Tibial nerve (tissue), 4 donors: Measurements from ENCODE around the gene GDI2. TPM values are rescaled to one million over a fixed set of nuclear protein-coding genes. Genes with fewer than 3 reads are reported as not detected.
A peak's percentile ranks its signal among the peaks of the same experiment; 100 is the strongest.
"Not testable (repeated sequence)": the region's sequence is repeated elsewhere in the genome, so short reads cannot be mapped to it uniquely, and the experiment has no call there.

Experiments used
- DNase-seq, 2 donors: peaks; one replicate each; pipeline ENCODE4 v3.0.0-alpha.2; 2019; ENCODE audit warnings: low spot score in 2 of 2
- H3K27ac ChIP-seq, 4 donors: fragments of 200-600 bp; sonication (generic) in 3 of 4; one replicate each; pipeline ENCODE4 v1.5.1; 2017 to 2019; ENCODE audit warnings: mild to moderate bottlenecking in 1 of 4
- H3K27me3 ChIP-seq, 2 donors: fragments of 200-600 bp; sonication (generic) in 1 of 2; one replicate each; pipeline versions ENCODE4 v1.5.1 to v1.6.0; 2017 to 2019
- H3K36me3 ChIP-seq, 3 donors: fragments of 200-600 bp; sonication (generic); one replicate each; pipeline ENCODE4 v1.5.1; 2018 to 2019
- H3K4me1 ChIP-seq, 4 donors: fragments of 200-600 bp; sonication (generic) in 3 of 4; one replicate each; pipeline ENCODE4 v1.5.1; 2017 to 2019
- H3K4me3 ChIP-seq, 4 donors: fragments of 200-600 bp; sonication (generic) in 3 of 4; one replicate each; pipeline ENCODE4 v1.5.1; 2017 to 2019; ENCODE audit warnings: mild to moderate bottlenecking in 1 of 4, moderate library complexity in 1 of 4
- H3K9me3 ChIP-seq, 4 donors: fragments of 200-600 bp; sonication (generic) in 3 of 4; one replicate each; pipeline ENCODE4 v1.5.1; 2017 to 2019
- CTCF ChIP-seq, 5 experiments: fragments of 200-600 bp in 3 of 5; fragments of 450-650 bp in 2 of 5; sonication (generic) in 3 of 5; IDR thresholded peaks; one replicate each; pipeline ENCODE4 v1.5.1; 2016 to 2019; ENCODE audit warnings: antibody characterized with exemption in 5 of 5, mild to moderate bottlenecking in 3 of 5, moderate library complexity in 2 of 5
- EP300 ChIP-seq, 2 donors: sonication (generic); formaldehyde crosslinking; IDR thresholded peaks; one replicate each; pipeline ENCODE4 v1.6.1; 2017; ENCODE audit warnings: antibody characterized with exemption in 2 of 2, mild to moderate bottlenecking in 1 of 2
- POLR2A ChIP-seq, 2 donors: fragments of 450-650 bp; IDR thresholded peaks; one replicate each; pipeline ENCODE4 v1.6.1; 2017; ENCODE audit warnings: antibody characterized with exemption in 2 of 2, mild to moderate bottlenecking in 2 of 2, moderate library complexity in 2 of 2
- WGBS, 2 donors: methylation state at CpG; one replicate each; pipeline ENCODE4 v1.1.5; 2018; 5-methylcytosine and 5-hydroxymethylcytosine counted together
- total RNA-seq, 4 donors: library from RNA; depleted of rRNA; stranded (reverse); fragments of >200 nt; gene quantifications; one replicate each; pipeline ENCODE4 v1.1.0, GENCODE V29; 2016

GDI2 gene
- total RNA-seq, 4 donors from 2014 or later, result 175 to 225 (median 199) TPM

GRCh38 chr10:5855979-5856700, 42.9 kb upstream of the GDI2 start:
- no peak for TF ChIP-seq CTCF (IDR thresholded peaks at IDR 0.05)
- no peak for TF ChIP-seq POLR2A (IDR thresholded peaks at IDR 0.05)
- TF ChIP-seq EP300 (IDR thresholded peaks at IDR 0.05), result no peak
- H3K9me3 ChIP-seq, result no peaks in the 10 kb centered on the region
- H3K27me3 ChIP-seq, result no peaks in the 10 kb centered on the region
- no peaks in the 10 kb centered on the region for H3K4me1 ChIP-seq
- no peak overlapping the region for H3K27ac ChIP-seq
- 76 to 78% methylated on average over 18 of the region's 18 CpGs for WGBS, 2 donors
- H3K36me3 ChIP-seq, result peaks cover 0 to 3% (median 0%) of the 10 kb centered on the region in 3 donors
- no peak overlapping the region for H3K4me3 ChIP-seq
- DNase-seq, result no peak

- no peak overlapping the region for H3K4me3 ChIP-seq
- DNase-seq, result no peak
- H3K36me3 ChIP-seq, result no peaks in the 10 kb centered on the region
- H3K9me3 ChIP-seq, result no peaks in the 10 kb centered on the region
- no peak overlapping the region for H3K27ac ChIP-seq
- H3K27me3 ChIP-seq, result no peaks in the 10 kb centered on the region
- TF ChIP-seq EP300 (IDR thresholded peaks at IDR 0.05) (no peak), POLR2A (IDR thresholded peaks at IDR 0.05) (no peak), CTCF (IDR thresholded peaks at IDR 0.05) (no peak)
- no peaks in the 10 kb centered on the region for H3K4me1 ChIP-seq
- WGBS, 2 donors, result 59 to 65% methylated on average over 5 of the region's 5 CpGs
Observed at GRCh38 chr10:5854131-5854475, 40.9 kb upstream of the GDI2 start.

GRCh38 chr10:5846667-5847066, 33.4 kb upstream of the GDI2 start:
- TF ChIP-seq EP300 (IDR thresholded peaks at IDR 0.05), result peak in 1 of 2 donors; percentile 1
- peak overlapping the region in 3 of 4 donors; percentile 38 to 87 (median 65) for H3K27ac ChIP-seq
- 91 to 95% methylated on average over 4 of the region's 4 CpGs for WGBS, 2 donors
- H3K36me3 ChIP-seq, H3K4me3 ChIP-seq, H3K9me3 ChIP-seq, H3K27me3 ChIP-seq, H3K4me1 ChIP-seq, DNase-seq: not testable (repeated sequence)

GRCh38 chr10:5844345-5845055, 31.3 kb upstream of the GDI2 start:
- H3K4me1 ChIP-seq, result peaks cover 0 to 26% (median 13%) of the 10 kb centered on the region in 4 donors
- no peak for DNase-seq
- H3K27me3 ChIP-seq, result no peaks in the 10 kb centered on the region
- H3K27ac ChIP-seq, result peak overlapping the region in 2 of 4 donors; percentile 4 to 87
- no peaks in the 10 kb centered on the region for H3K9me3 ChIP-seq
- TF ChIP-seq POLR2A (IDR thresholded peaks at IDR 0.05) (no peak), EP300 (IDR thresholded peaks at IDR 0.05) (no peak), CTCF (IDR thresholded peaks at IDR 0.05) (no peak)
- WGBS, 2 donors, result 68% methylated on average over 13 of the region's 13 CpGs
- H3K36me3 ChIP-seq, result no peaks in the 10 kb centered on the region
- H3K4me3 ChIP-seq, result no peak overlapping the region

- TF ChIP-seq CTCF (IDR thresholded peaks at IDR 0.05), result no peak
- TF ChIP-seq EP300 (IDR thresholded peaks at IDR 0.05), result no peak
- TF ChIP-seq POLR2A (IDR thresholded peaks at IDR 0.05), result no peak
- peaks cover 0 to 26% (median 13%) of the 10 kb centered on the region in 4 donors for H3K4me1 ChIP-seq
- H3K27me3 ChIP-seq, result no peaks in the 10 kb centered on the region
- H3K4me3 ChIP-seq, result no peak overlapping the region
- WGBS, 2 donors, result 77 to 89% methylated on average over 4 of the region's 4 CpGs
- H3K9me3 ChIP-seq, result no peaks in the 10 kb centered on the region
- DNase-seq, result no peak
- H3K27ac ChIP-seq, result no peak overlapping the region
- H3K36me3 ChIP-seq, result no peaks in the 10 kb centered on the region
Observed at GRCh38 chr10:5843686-5844344, 30.6 kb upstream of the GDI2 start.
